H1 (cell line): Measurements from ENCODE around the gene MAPRE3. TPM values are rescaled to one million over a fixed set of nuclear protein-coding genes. Genes with fewer than 3 reads are reported as not detected.

ENCODE experiments used
- CHD7 ChIP-seq: fragments of 300-600 bp; sonication (generic); IDR thresholded peaks from 2 replicates; pipeline ENCODE4 v1.7.1; 2012; ENCODE audit warnings: low read length, moderate library complexity, mild to moderate bottlenecking, inconsistent platforms; ENCODE audit not compliant: insufficient replicate concordance
- polyA plus RNA-seq, 7 experiments: library from polyadenylated mRNA; depleted of rRNA in 3 of 7; stranded (reverse) in 5 of 7; unstranded in 2 of 7; fragments of >200 nt in 5 of 7; fragments of 200-250 nt in 2 of 7; gene quantifications; 1 replicate in 5 of 7; 2 replicates in 1 of 7; 4 replicates in 1 of 7; pipeline versions ENCODE4 v1.2.1 to v1.2.3, GENCODE V29; 2011 to 2013; ENCODE audit warnings: missing spikeins in 2 of 7, mixed read lengths in 2 of 7
- total RNA-seq: library from RNA; stranded (reverse); fragmentation: NEBNext Ultra II Directional; extraction: Animal tissue kit (Norgen Biotek cat#: 25700); gene quantifications from 2 replicates; pipeline ENCODE4 v1.2.1, GENCODE V29; 2021

Gene MAPRE3
- total and polyA plus RNA-seq, 2 of the 8 experiments (the other 6 are each of a cell fraction or from before 2014, with no cell fraction given) = 4.9 to 6.6 TPM

- no peak for TF ChIP-seq CHD7
- TF ChIP-seq, all 59 proteins: peak for 0
These were observed 33.4 kb downstream of the MAPRE3 start (continued) for GRCh38 chr2:27003857-27004256.
